KG1 (cell line): Measurements from ENCODE around the gene SLC25A17.
"Not testable (repeated sequence)": the region's sequence is repeated elsewhere in the genome, so short reads cannot be mapped to it uniquely, and the experiment has no call there.

ENCODE experiments used
- DNase-seq: peaks from one replicate; lab custom pipeline; 2025; lab: John Stamatoyannopoulos, UW

The SLC25A17 gene

DNA sequence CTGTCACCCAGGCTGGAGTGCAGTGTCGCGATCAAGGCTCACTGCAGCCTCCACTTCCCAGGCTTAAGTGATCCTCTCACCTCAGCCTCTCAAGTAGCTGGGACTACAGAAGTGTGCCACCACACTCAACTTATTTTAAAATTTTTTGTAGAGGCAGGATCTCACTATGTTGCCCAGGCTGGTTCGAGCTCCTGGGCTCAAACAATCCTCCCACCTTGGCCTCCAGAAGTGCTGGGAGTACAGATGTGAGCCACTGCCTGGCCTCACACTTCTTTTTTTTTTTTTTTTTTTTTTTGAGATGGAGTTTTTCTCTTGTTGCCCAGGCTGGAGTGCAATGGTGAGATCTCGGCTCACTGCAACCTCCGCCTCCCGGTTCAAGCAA, 99.0 kb downstream of the SLC25A17 start:
- not testable (repeated sequence) for DNase-seq
